ENCODE measurements around the gene ALMS1. TPM values are rescaled to one million over a fixed set of nuclear protein-coding genes. Genes with fewer than 3 reads are reported as not detected.

The ALMS1 gene
- polyA plus RNA-seq, 2 of the 4 experiments (the other 2 are of a cell fraction): 5.2 to 13.5 TPM

- ChIA-PET POLR2A (interaction anchor here (0.6 to 2.2 kb wide), 11 partner anchors 25 to 912 kb away, joined by 3 to 12 read pairs (median 3); partner anchors contain the start of genes C2orf78, CCT7, EGR4 and PRADC1), CTCF (no interaction called here)
- 3% methylated on average over 9 of the region's 9 CpGs for WGBS (ENCODE audit: missing lambda C conversion rate)
- Histone ChIP-seq H3K4me1 (peaks cover 10% of the 10 kb centered on the region; the same call in 2 of the 3 replicates), H3K4me2 (peak overlapping the region; percentile 74), H3K27ac (peak overlapping the region; percentile 82 to 94), H3K4me3 (peak overlapping the region; percentile 69), H3K9me3 (no peaks in the 10 kb centered on the region)
- no peak for TF ChIP-seq NPAS2 (CRISPR knock-in tag; IDR thresholded peaks at IDR 0.05; ENCODE audit: borderline replicate concordance)
- no peak for TF ChIP-seq NFE2L2 (conservative IDR thresholded peaks at IDR 0.05; ENCODE audit: low read length)
- no peak for TF ChIP-seq ZC3H11A (IDR thresholded peaks at IDR 0.05)
- TF ChIP-seq BHLHE40 (IDR thresholded peaks at IDR 0.05; ENCODE audit: low read depth, low read length): 0 out of 2 replicates have a peak, but pooled peaks have one; percentile 3
- no peak for DNase-seq (ENCODE audit: low read depth in 1 of 2, low spot score in 1 of 2)
- ATAC-seq: no peak
- no peak for FAIRE-seq
These were observed 523 bp upstream of the ALMS1 start for GRCh38 chr2:73385123-73385503.

- Histone ChIP-seq H3K4me1 (peaks cover 10% of the 10 kb centered on the region; the same call in 2 of the 3 replicates), H3K9me3 (no peaks in the 10 kb centered on the region), H3K27ac (peak overlapping the region; percentile 82 to 94), H3K4me3 (peak overlapping the region; percentile 69), H3K4me2 (peak overlapping the region; percentile 81)
- TF ChIP-seq GATA3 (IDR thresholded peaks at IDR 0.05; ENCODE audit: borderline replicate concordance) (no peak), SMC3 (IDR thresholded peaks at IDR 0.05) (no peak), BCL3 (IDR thresholded peaks at IDR 0.05) (peak; percentile 45; the same call in 1 of the 3 replicates), HDAC2 (IDR thresholded peaks at IDR 0.05) (no peak), ZNF302 (CRISPR knock-in tag; IDR thresholded peaks at IDR 0.05) (no peak), KDM5A (IDR thresholded peaks at IDR 0.05) (0 out of 2 replicates have a peak, but pooled peaks have one; percentile 33), FOSL2 (IDR thresholded peaks at IDR 0.05) (no peak), FOSL2 (CRISPR knock-in tag; IDR thresholded peaks at IDR 0.05) (no peak), PHF8 (IDR thresholded peaks at IDR 0.05; ENCODE audit: borderline replicate concordance, low read depth) (0 out of 2 replicates have a peak, but pooled peaks have one; percentile 19), CEBPB (IDR thresholded peaks at IDR 0.05) (no peak), RNF2 (IDR thresholded peaks at IDR 0.05; ENCODE audit: borderline replicate concordance, low read depth) (no peak)
- WGBS (ENCODE audit: missing lambda C conversion rate): 2% methylated on average over 20 of the region's 24 CpGs
- ATAC-seq: peak; percentile 45 to 46; a peak in 5 of 6 replicates
- FAIRE-seq: no peak
- no peak for DNase-seq (ENCODE audit: low read depth in 1 of 2, low spot score in 1 of 2)
- CTCF ChIA-PET: interaction anchor here (0.7 to 1.2 kb wide), 2 partner anchors 94 to 97 kb away, joined by 3 to 4 read pairs; no protein-coding TSS in a partner anchor
- POLR2A ChIA-PET: interaction anchor here (0.6 to 2.2 kb wide), 6 partner anchors 20 to 152 kb away, joined by 3 to 12 read pairs (median 4); partner anchors contain the start of genes CCT7 and PRADC1
These were observed 769 bp downstream of the ALMS1 start for GRCh38 chr2:73386342-73386868.

- FAIRE-seq (no peak), DNase-seq (ENCODE audit: low read depth in 1 of 2, low spot score in 1 of 2) (no peak), ATAC-seq (no peak)
- peak overlapping the region; percentile 81 for H3K4me2 ChIP-seq
- WGBS (ENCODE audit: missing lambda C conversion rate): 38% methylated on average over 6 of the region's 6 CpGs
- peak overlapping the region; percentile 82 to 94; a peak in 5 of 6 replicates for H3K27ac ChIP-seq
- ChIA-PET POLR2A (interaction anchor here (2.2 kb wide), 1 partner anchor 153 kb away, joined by 12 read pairs; the partner anchor contains the start of genes CCT7 and PRADC1), CTCF (interaction anchor here (1.2 kb wide), 1 partner anchor 94 kb away, joined by 3 read pairs; no protein-coding TSS in a partner anchor)
- peak overlapping the region; percentile 69 for H3K4me3 ChIP-seq
- H3K9me3 ChIP-seq: no peaks in the 10 kb centered on the region
- TF ChIP-seq KDM1A (IDR thresholded peaks at IDR 0.05; ENCODE audit: low read depth) (0 out of 2 replicates have a peak, but pooled peaks have one; percentile 8), EHMT2 (IDR thresholded peaks at IDR 0.05; ENCODE audit: low read depth) (peak; percentile 87), FOSB (CRISPR knock-in tag; IDR thresholded peaks at IDR 0.05) (no peak), RARB (CRISPR knock-in tag; IDR thresholded peaks at IDR 0.05) (0 out of 2 replicates have a peak, but pooled peaks have one; percentile 16), ELK1 (IDR thresholded peaks at IDR 0.05; ENCODE audit: low read depth, low read length) (no peak), CHD4 (IDR thresholded peaks at IDR 0.05; ENCODE audit: borderline replicate concordance) (0 out of 2 replicates have a peak, but pooled peaks have one; percentile 28)
- peaks cover 10% of the 10 kb centered on the region; the same call in 2 of the 3 replicates for H3K4me1 ChIP-seq
These were observed 1.4 kb downstream of the ALMS1 start for GRCh38 chr2:73386894-73387636.
